Smooth muscle cell (in vitro differentiated cells): ENCODE data around the gene PHF2. TPM values are rescaled to one million over a fixed set of nuclear protein-coding genes. Genes with fewer than 3 reads are reported as not detected.

Source experiments
- DNase-seq: peaks from one replicate; lab custom pipeline; 2025; ENCODE audit not compliant: unreplicated experiment; lab: John Stamatoyannopoulos, UW
- H2AFZ ChIP-seq: fragments of 200-600 bp; sonication (generic); 2 replicates; pipeline ENCODE4 v1.6.0; 2016; ENCODE audit warnings: antibody characterized with exemption, low read depth, mild to moderate bottlenecking
- H3F3A ChIP-seq: fragments of 200-600 bp; sonication (generic); 2 replicates; pipeline ENCODE4 v1.6.0; 2017; ENCODE audit warnings: antibody characterized with exemption, low read depth
- H3K27ac ChIP-seq: fragments of 200-600 bp; sonication (generic); 2 replicates; pipeline ENCODE4 v1.5.1; 2016; ENCODE audit warnings: low read depth, mild to moderate bottlenecking
- H3K27me3 ChIP-seq: fragments of 200-600 bp; sonication (generic); 2 replicates; pipeline ENCODE4 v1.6.1; 2016; ENCODE audit warnings: low read depth, mild to moderate bottlenecking
- H3K36me3 ChIP-seq: fragments of 200-600 bp; sonication (generic); 2 replicates; pipeline ENCODE4 v1.5.1; 2016; ENCODE audit warnings: low read depth
- H3K4me1 ChIP-seq: fragments of 200-600 bp; sonication (generic); 2 replicates; pipeline ENCODE4 v1.5.1; 2016; ENCODE audit warnings: low read depth
- H3K4me2 ChIP-seq: fragments of 200-600 bp; sonication (generic); 2 replicates; pipeline ENCODE4 v1.6.0; 2016; ENCODE audit warnings: mild to moderate bottlenecking
- H3K4me3 ChIP-seq: fragments of 200-600 bp; sonication (generic); 2 replicates; pipeline ENCODE4 v1.5.1; 2016; ENCODE audit warnings: mild to moderate bottlenecking
- H3K79me2 ChIP-seq: fragments of 200-600 bp; sonication (generic); 2 replicates; pipeline ENCODE4 v1.6.0; 2016; ENCODE audit warnings: low read depth, mild to moderate bottlenecking
- H3K9ac ChIP-seq: fragments of 200-600 bp; sonication (generic); 2 replicates; pipeline ENCODE4 v1.6.0; 2016; ENCODE audit warnings: low read depth
- H3K9me3 ChIP-seq: fragments of 200-600 bp; sonication (generic); replicated peaks from 2 replicates; pipeline ENCODE4 v1.5.1; 2016; ENCODE audit warnings: low read depth
- H4K20me1 ChIP-seq: fragments of 200-600 bp; sonication (generic); 2 replicates; pipeline ENCODE4 v1.6.0; 2016; ENCODE audit warnings: low read depth
- WGBS: methylation state at CpG from one replicate; pipeline ENCODE4 v1.1.7; 2016; ENCODE audit warnings: low lambda C conversion rate; 5-methylcytosine and 5-hydroxymethylcytosine counted together
- polyA plus RNA-seq: library from polyadenylated mRNA; unstranded; fragments of >200 nt; fragmentation: Nextera tagmentation; extraction: Ambion mirVana; gene quantifications from 2 replicates; pipeline ENCODE4 v1.2.1, GENCODE V29; 2016
- total RNA-seq: library from RNA; depleted of rRNA; stranded (reverse); fragments of >200 nt; gene quantifications from 2 replicates; pipeline ENCODE4 v1.2.3, GENCODE V29; 2014
- TF ChIP-seq, protein P1 (sequence below): fragments of 200-600 bp; sonication (generic); IDR thresholded peaks from 2 replicates; pipeline ENCODE4 v1.5.1; 2017; ENCODE audit warnings: borderline replicate concordance, mild to moderate bottlenecking, antibody characterized with exemption; ENCODE audit not compliant: insufficient read depth, poor library complexity, severe bottlenecking

The PHF2 gene
- total and polyA plus RNA-seq, 2 experiments from 2014 or later: 11.1 to 18.3 TPM

DNA sequence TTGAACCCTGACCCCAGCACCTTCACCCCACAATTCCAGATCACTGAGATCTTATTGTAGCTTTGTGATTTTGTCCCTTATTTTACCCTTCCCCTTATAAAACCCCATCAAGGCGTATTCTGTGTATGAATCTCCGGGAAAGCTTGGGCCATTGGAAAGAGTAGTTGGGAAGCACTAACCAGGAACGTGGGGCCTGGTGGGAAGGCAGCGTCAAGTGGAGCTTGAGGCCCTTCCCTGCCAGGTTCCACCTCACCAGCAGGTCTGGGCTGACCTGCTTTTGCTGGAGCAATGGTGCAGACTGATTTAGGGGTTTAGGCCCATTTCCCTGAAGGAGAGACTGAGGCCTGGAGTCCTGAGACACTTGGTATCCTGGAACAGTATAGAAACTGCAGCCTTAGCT lies 9.3 kb downstream of the PHF2 start:
- no peaks in the 10 kb centered on the region for H3K36me3 ChIP-seq
- no peak overlapping the region for H2AFZ ChIP-seq
- H3K4me2 ChIP-seq: no peak overlapping the region
- no peak overlapping the region for H3K9ac ChIP-seq
- no peaks in the 10 kb centered on the region for H3K4me1 ChIP-seq
- no peak for DNase-seq
- H3K27me3 ChIP-seq: no peaks in the 10 kb centered on the region
- TF ChIP-seq, protein P1, sequence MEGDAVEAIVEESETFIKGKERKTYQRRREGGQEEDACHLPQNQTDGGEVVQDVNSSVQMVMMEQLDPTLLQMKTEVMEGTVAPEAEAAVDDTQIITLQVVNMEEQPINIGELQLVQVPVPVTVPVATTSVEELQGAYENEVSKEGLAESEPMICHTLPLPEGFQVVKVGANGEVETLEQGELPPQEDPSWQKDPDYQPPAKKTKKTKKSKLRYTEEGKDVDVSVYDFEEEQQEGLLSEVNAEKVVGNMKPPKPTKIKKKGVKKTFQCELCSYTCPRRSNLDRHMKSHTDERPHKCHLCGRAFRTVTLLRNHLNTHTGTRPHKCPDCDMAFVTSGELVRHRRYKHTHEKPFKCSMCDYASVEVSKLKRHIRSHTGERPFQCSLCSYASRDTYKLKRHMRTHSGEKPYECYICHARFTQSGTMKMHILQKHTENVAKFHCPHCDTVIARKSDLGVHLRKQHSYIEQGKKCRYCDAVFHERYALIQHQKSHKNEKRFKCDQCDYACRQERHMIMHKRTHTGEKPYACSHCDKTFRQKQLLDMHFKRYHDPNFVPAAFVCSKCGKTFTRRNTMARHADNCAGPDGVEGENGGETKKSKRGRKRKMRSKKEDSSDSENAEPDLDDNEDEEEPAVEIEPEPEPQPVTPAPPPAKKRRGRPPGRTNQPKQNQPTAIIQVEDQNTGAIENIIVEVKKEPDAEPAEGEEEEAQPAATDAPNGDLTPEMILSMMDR: no peak
- peaks cover 97% of the 10 kb centered on the region for H4K20me1 ChIP-seq
- no peaks in the 10 kb centered on the region for H3F3A ChIP-seq
- WGBS: 97% methylated on average over 4 of the region's 4 CpGs
- H3K79me2 ChIP-seq: peaks cover 88% of the 10 kb centered on the region
- H3K9me3 ChIP-seq: no peaks in the 10 kb centered on the region
- no peak overlapping the region for H3K4me3 ChIP-seq
- no peak overlapping the region for H3K27ac ChIP-seq

DNA sequence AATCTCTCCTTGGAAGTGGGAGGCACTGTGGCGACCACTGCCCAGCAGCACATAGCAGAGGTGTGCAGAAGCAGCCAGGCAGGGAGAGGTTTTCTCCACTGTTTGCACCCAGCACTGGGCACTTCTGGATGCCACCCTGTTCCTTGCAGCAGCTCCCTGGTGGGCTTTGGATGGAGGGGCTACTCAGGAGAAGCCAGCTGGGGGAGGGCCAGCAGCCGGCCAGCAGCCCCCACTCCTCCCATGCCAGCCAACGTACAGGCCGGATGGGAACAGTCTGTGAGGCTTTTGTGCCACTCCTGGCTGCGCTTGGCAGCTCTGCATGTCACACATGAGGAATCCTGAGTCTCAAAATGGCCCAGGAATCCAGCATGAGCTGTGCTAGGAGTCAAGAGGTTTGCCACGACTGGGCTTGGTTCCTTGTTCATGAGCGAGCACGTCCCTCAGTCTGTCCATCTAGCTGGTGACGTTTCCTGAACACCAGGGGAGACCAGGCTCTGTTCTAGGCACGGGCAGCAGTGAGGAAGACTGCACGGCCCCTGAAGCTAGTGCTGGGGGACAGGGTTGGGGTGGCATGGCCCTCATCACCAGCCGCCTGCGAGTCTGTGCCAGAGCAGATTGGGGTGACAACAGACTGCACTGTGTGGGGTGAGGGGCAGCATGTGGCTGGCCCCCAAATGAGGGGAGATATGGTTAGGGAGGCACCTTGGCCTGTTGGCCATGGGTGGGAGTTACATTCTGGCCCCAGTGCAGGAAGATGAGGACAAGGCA lies 10.1 kb downstream of the PHF2 start:
- WGBS: 98% methylated on average over 13 of the region's 13 CpGs
- peaks cover 84% of the 10 kb centered on the region for H3K79me2 ChIP-seq

DNA sequence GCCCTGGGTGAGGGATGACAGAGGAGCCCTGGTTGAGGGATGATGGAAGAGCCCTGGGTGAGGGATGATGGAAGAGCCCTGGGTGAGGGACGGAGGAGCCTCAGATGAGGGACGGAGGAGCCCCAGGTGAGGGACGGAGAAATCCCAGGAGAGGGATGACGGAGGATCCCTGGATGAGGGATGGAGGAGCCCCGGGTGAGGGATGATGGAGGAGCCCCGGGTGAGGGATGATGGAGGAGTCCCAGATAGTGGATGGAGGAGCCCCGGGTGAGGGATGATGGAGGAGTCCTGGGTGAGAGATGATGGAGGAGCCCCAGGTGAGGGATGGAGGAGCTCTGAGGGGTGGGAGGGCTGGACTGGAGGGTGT lies 10.9 kb downstream of the PHF2 start:
- Histone ChIP-seq H3K9ac (no peak overlapping the region), H3K27ac (no peak overlapping the region), H3K36me3 (no peaks in the 10 kb centered on the region), H3F3A (no peaks in the 10 kb centered on the region), H3K4me3 (no peak overlapping the region), H3K27me3 (no peaks in the 10 kb centered on the region), H2AFZ (no peak overlapping the region), H4K20me1 (peaks cover 97% of the 10 kb centered on the region), H3K4me2 (no peak overlapping the region), H3K79me2 (peaks cover 84% of the 10 kb centered on the region), H3K4me1 (no peaks in the 10 kb centered on the region), H3K9me3 (no peaks in the 10 kb centered on the region)
- WGBS: 97% methylated on average over 7 of the region's 7 CpGs
- TF ChIP-seq, protein P1: no peak
- no peak for DNase-seq

More for the DNA sequence above, 10.1 kb downstream of the PHF2 start:
- Histone ChIP-seq H3K4me2 (no peak overlapping the region), H3K27me3 (no peaks in the 10 kb centered on the region), H3K9me3 (no peaks in the 10 kb centered on the region), H2AFZ (no peak overlapping the region), H3K36me3 (no peaks in the 10 kb centered on the region), H3F3A (no peaks in the 10 kb centered on the region), H3K27ac (no peak overlapping the region), H3K4me1 (no peaks in the 10 kb centered on the region), H3K9ac (no peak overlapping the region), H3K4me3 (no peak overlapping the region), H4K20me1 (peaks cover 97% of the 10 kb centered on the region)
- TF ChIP-seq, protein P1: no peak
- no peak for DNase-seq
